Upper lobe of left lung (tissue), 4 donors: Measurements from ENCODE around the gene SLC25A20.

ENCODE experiments used
- CTCF ChIP-seq, 6 experiments: fragments of 450-650 bp in 4 of 6; fragments of 200-600 bp in 2 of 6; sonication (generic) in 2 of 6; IDR thresholded peaks; one replicate each; pipeline ENCODE4 v1.5.1; 2016 to 2019; ENCODE audit warnings: antibody characterized with exemption in 6 of 6
- POLR2A ChIP-seq, 4 donors: fragments of 450-650 bp; IDR thresholded peaks; one replicate each; pipeline ENCODE4 v1.5.1; 2016 to 2017; ENCODE audit warnings: antibody characterized with exemption in 4 of 4, mild to moderate bottlenecking in 2 of 4
- POLR2AphosphoS5 ChIP-seq, 2 donors: sonication (generic); formaldehyde crosslinking; IDR thresholded peaks; one replicate each; pipeline ENCODE4 v1.5.1; 2017; ENCODE audit warnings: antibody characterized with exemption in 2 of 2

GRCh38 chr3:48881652-48882114, 17.0 kb downstream of the SLC25A20 start:
- TF ChIP-seq CTCF (IDR thresholded peaks at IDR 0.05) (no peak), POLR2A (IDR thresholded peaks at IDR 0.05) (no peak), POLR2AphosphoS5 (IDR thresholded peaks at IDR 0.05) (no peak)
